HUES64 (cell line): ENCODE measurements around the gene FGFR3.

Experiments used
- H3K27ac ChIP-seq: 2 replicates; pipeline ENCODE4 v1.7.0; 2013; ENCODE audit warnings: low read depth, low read length, inconsistent platforms
- H3K27me3 ChIP-seq: 2 replicates; pipeline ENCODE4 v1.6.1; 2013; ENCODE audit warnings: mild to moderate bottlenecking, low read length; ENCODE audit not compliant: insufficient read depth
- H3K36me3 ChIP-seq: 2 replicates; pipeline ENCODE4 v1.6.1; 2013; ENCODE audit warnings: mild to moderate bottlenecking, low read length; ENCODE audit not compliant: insufficient read depth
- H3K4me1 ChIP-seq: 2 replicates; pipeline ENCODE4 v1.6.1; 2013; ENCODE audit warnings: mild to moderate bottlenecking, low read length, moderate library complexity; ENCODE audit not compliant: insufficient read depth
- H3K4me3 ChIP-seq: 2 replicates; pipeline ENCODE4 v1.5.1; 2013; ENCODE audit warnings: mild to moderate bottlenecking, low read length, moderate library complexity
- H3K9ac ChIP-seq: 2 replicates; pipeline ENCODE4 v1.6.1; 2013; ENCODE audit warnings: mild to moderate bottlenecking, low read depth, low read length
- H3K9me3 ChIP-seq: 2 replicates; pipeline ENCODE4 v1.6.1; 2013; ENCODE audit warnings: low read depth, low read length; ENCODE audit not compliant: insufficient read depth
- WGBS: fragments of 150-250, 120-280 bp; methylation state at CpG from one replicate; pipeline ENCODE4 v1.1.7; 2013; ENCODE audit warnings: missing lambda C conversion rate; 5-methylcytosine and 5-hydroxymethylcytosine counted together

FGFR3 gene

GRCh38 chr4:1799387-1800375, 6.6 kb downstream of the FGFR3 start:
- Histone ChIP-seq H3K4me1 (no peaks in the 10 kb centered on the region), H3K27me3 (peaks cover 15% of the 10 kb centered on the region), H3K9ac (no peak overlapping the region), H3K27ac (no peak overlapping the region), H3K4me3 (no peak overlapping the region), H3K9me3 (no peaks in the 10 kb centered on the region), H3K36me3 (peaks cover 12% of the 10 kb centered on the region)
- 96% methylated on average over 41 of the region's 41 CpGs for WGBS

DNA sequence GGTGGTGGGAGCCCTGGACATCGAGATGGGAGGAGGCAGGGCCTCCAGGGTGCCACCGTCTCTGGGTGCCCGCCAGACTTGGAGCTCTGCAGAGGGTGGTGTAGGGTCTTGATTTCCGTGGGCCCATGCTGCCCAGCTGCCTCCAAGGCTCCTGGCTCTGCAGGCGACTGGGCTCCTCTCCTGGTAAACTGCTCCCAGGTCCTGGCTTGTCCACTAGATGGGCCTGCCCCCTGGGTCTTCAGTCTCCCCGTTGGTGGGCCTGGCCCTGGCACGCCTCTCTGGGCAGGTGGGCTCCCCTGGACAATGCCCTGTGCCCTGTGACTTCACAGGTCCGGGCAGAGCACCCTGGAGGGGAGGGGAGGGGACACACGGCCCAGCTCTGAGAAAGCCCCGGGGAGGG, 7.7 kb downstream of the FGFR3 start:
- Histone ChIP-seq H3K27ac (no peak overlapping the region), H3K9me3 (no peaks in the 10 kb centered on the region), H3K4me3 (no peak overlapping the region), H3K9ac (no peak overlapping the region), H3K36me3 (peaks cover 13% of the 10 kb centered on the region), H3K4me1 (no peaks in the 10 kb centered on the region), H3K27me3 (peaks cover 6% of the 10 kb centered on the region; the same call in 1 of the 2 replicates)
- WGBS: 91% methylated on average over 10 of the region's 10 CpGs

DNA sequence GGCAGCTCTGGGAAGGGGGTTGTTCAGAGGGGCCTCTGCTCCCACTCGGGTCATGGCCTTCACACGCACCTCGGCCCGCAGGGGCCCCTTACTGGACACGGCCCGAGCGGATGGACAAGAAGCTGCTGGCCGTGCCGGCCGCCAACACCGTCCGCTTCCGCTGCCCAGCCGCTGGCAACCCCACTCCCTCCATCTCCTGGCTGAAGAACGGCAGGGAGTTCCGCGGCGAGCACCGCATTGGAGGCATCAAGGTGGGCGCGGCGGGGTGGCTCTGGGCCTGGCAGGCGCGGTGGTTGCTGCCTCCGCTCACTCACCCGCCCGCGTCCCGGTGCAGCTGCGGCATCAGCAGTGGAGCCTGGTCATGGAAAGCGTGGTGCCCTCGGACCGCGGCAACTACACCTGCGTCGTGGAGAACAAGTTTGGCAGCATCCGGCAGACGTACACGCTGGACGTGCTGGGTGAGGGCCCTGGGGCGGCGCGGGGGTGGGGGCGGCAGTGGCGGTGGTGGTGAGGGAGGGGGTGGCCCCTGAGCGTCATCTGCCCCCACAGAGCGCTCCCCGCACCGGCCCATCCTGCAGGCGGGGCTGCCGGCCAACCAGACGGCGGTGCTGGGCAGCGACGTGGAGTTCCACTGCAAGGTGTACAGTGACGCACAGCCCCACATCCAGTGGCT, 8.3 kb downstream of the FGFR3 start:
- WGBS: 96% methylated on average over 56 of the region's 56 CpGs
- Histone ChIP-seq H3K27ac (no peak overlapping the region), H3K4me3 (no peak overlapping the region), H3K9me3 (no peaks in the 10 kb centered on the region), H3K27me3 (no peaks in the 10 kb centered on the region), H3K4me1 (no peaks in the 10 kb centered on the region), H3K9ac (no peak overlapping the region), H3K36me3 (peaks cover 18% of the 10 kb centered on the region)

DNA sequence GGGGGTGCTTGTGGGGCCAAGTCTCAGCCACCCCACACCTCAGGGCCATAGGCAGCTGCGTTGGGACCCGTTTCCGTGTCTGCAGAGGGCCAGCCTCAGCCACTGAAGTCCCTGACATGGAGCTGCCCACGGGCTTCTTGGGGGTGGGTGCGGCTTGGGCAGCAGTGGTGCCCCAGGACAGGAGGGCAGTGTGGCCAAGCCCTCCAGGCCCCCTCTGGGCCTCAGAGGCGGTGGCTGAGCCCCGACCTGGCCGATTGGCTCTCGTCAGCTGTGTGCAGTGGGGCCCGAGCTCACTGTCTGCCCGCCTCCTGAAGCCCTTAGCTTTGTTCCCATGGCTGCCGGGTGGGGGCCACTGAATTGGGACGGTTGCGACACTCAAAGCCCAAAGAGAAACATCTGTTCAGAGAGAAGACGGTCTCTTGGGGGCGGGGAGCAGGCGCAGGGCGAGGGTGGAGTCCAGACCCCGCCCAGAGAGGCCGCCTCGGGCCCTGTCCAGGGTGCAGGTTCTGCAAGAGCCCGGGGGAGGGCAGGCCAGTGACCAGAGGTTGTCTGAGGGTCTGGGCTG, 9.1 kb downstream of the FGFR3 start:
- no peak overlapping the region for H3K4me3 ChIP-seq
- H3K36me3 ChIP-seq: peaks cover 18% of the 10 kb centered on the region
- no peak overlapping the region for H3K27ac ChIP-seq
- no peaks in the 10 kb centered on the region for H3K27me3 ChIP-seq
- H3K9me3 ChIP-seq: no peaks in the 10 kb centered on the region
- no peaks in the 10 kb centered on the region for H3K4me1 ChIP-seq
- WGBS: 92% methylated on average over 22 of the region's 22 CpGs
- H3K9ac ChIP-seq: no peak overlapping the region

DNA sequence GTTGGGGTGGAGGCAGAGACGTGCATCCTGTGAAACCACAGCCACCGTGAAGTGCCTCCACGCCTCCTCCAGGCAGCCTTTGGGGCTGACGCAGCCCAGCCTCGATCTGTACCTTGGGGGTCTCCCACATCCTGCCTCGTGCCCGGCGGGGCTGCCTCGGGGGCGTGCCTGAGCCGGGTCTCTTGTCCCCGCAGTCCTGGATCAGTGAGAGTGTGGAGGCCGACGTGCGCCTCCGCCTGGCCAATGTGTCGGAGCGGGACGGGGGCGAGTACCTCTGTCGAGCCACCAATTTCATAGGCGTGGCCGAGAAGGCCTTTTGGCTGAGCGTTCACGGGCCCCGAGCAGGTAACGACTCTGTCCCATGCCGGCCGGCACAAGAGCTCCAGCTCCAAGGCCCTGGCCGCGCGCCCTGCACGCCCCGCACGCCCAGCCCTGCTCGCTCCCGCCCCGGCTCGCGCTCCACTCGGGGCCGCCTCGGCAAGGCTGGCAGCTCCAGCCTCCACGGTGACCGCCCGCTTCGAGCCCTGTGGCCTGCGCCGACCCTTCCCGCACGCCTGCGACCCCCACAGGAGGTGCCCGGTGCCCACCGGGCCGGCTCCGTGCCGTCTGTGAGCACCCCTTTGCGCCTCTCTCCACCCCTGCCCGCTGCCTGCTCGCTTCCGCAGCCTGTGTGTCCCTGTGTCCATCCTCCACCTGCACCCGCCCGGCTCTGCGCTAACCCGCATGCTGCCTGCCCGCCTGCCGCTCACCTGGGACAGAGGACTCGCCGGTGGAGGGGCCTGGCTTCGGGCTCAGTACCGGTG, 9.8 kb downstream of the FGFR3 start:
- Histone ChIP-seq H3K4me3 (no peak overlapping the region), H3K36me3 (peaks cover 18% of the 10 kb centered on the region), H3K27ac (no peak overlapping the region), H3K27me3 (no peaks in the 10 kb centered on the region), H3K4me1 (no peaks in the 10 kb centered on the region), H3K9me3 (no peaks in the 10 kb centered on the region), H3K9ac (no peak overlapping the region)
- 95% methylated on average over 71 of the region's 71 CpGs for WGBS

- H3K9ac ChIP-seq: no peak overlapping the region
- H3K9me3 ChIP-seq: no peaks in the 10 kb centered on the region
- no peak overlapping the region for H3K4me3 ChIP-seq
- H3K27me3 ChIP-seq: no peaks in the 10 kb centered on the region
- no peaks in the 10 kb centered on the region for H3K4me1 ChIP-seq
- peaks cover 18% of the 10 kb centered on the region for H3K36me3 ChIP-seq
- WGBS: 95% methylated on average over 51 of the region's 51 CpGs
- H3K27ac ChIP-seq: no peak overlapping the region
These were observed 10.7 kb downstream of the FGFR3 start for GRCh38 chr4:1803523-1804423.

DNA sequence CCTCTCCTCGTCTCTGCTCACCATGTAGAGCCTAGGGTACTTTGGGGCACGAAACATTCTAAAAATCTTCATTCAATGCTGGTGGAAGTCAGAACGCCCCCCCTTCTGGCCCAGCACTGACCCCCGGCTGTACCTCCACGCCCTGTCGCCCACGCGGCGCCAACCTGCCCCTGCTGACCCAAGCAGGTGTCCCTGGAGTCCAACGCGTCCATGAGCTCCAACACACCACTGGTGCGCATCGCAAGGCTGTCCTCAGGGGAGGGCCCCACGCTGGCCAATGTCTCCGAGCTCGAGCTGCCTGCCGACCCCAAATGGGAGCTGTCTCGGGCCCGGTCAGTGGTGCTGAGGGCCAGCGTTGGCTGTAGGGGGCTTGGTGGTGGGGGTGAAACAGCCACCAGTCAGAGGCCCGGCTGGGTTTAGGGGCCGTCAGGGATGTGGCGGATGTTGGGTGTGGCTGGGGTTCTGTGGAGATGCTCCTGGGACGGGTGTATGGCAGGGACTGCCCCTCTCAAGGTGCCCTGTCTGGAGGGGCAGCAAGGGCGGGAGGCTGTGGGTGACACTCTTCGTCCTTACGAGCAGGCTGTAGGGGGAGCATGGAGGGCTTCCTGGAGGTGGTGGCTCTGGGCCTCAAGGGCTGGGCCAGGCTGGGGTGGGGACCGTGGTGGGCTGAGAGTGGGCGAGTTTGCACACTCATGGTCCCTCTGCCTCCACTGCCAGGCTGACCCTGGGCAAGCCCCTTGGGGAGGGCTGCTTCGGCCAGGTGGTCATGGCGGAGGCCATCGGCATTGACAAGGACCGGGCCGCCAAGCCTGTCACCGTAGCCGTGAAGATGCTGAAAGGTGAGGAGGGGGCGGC, 11.8 kb downstream of the FGFR3 start:
- Histone ChIP-seq H3K4me3 (no peak overlapping the region), H3K9ac (no peak overlapping the region), H3K4me1 (no peaks in the 10 kb centered on the region), H3K9me3 (no peaks in the 10 kb centered on the region), H3K36me3 (peaks cover 18% of the 10 kb centered on the region), H3K27ac (no peak overlapping the region), H3K27me3 (no peaks in the 10 kb centered on the region)
- 95% methylated on average over 37 of the region's 37 CpGs for WGBS

DNA sequence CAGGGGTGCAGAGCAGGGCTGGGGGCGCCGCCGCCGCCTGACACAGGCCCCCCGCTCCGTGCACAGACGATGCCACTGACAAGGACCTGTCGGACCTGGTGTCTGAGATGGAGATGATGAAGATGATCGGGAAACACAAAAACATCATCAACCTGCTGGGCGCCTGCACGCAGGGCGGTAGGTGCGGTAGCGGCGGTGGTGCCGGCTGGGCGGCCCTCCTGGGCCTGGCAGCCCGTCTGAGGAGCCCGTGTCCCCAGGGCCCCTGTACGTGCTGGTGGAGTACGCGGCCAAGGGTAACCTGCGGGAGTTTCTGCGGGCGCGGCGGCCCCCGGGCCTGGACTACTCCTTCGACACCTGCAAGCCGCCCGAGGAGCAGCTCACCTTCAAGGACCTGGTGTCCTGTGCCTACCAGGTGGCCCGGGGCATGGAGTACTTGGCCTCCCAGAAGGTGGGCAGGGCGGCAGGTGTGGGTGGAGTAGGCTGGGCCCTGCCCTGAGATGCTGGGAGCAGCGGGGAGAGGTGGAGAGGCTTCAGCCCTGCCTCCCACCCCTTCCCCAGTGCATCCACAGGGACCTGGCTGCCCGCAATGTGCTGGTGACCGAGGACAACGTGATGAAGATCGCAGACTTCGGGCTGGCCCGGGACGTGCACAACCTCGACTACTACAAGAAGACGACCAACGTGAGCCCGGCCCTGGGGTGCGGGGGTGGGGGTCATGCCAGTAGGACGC, 12.6 kb downstream of the FGFR3 start:
- Histone ChIP-seq H3K27me3 (no peaks in the 10 kb centered on the region), H3K36me3 (peaks cover 18% of the 10 kb centered on the region), H3K27ac (no peak overlapping the region), H3K4me1 (no peaks in the 10 kb centered on the region), H3K9ac (no peak overlapping the region), H3K9me3 (no peaks in the 10 kb centered on the region), H3K4me3 (no peak overlapping the region)
- 94% methylated on average over 47 of the region's 47 CpGs for WGBS

DNA sequence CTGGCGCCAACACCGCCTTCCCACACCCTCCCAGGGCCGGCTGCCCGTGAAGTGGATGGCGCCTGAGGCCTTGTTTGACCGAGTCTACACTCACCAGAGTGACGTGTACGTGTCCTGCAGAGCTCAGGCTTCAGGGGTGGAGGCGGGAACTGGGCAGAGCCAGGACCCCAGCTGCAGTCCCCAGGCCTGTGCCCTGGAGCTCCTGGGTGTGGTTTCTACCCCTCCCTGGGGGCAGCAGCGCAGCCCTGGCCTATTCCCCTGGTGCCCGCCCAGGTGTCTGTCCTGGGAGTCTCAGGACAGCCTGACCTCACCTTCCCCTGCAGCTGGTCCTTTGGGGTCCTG, 13.1 kb downstream of the FGFR3 start:
- H3K27me3 ChIP-seq: no peaks in the 10 kb centered on the region
- WGBS: 96% methylated on average over 11 of the region's 11 CpGs

More for the DNA sequence above, 13.1 kb downstream of the FGFR3 start:
- no peak overlapping the region for H3K27ac ChIP-seq
- H3K9ac ChIP-seq: no peak overlapping the region
- no peaks in the 10 kb centered on the region for H3K9me3 ChIP-seq
- H3K4me3 ChIP-seq: no peak overlapping the region
- no peaks in the 10 kb centered on the region for H3K4me1 ChIP-seq
- peaks cover 18% of the 10 kb centered on the region for H3K36me3 ChIP-seq
